IMR-90 (cell line): Measurements from ENCODE around the gene SCYGR3. TPM values are rescaled to one million over a fixed set of nuclear protein-coding genes. Genes with fewer than 3 reads are reported as not detected.
A peak's percentile ranks its signal among the peaks of the same experiment; 100 is the strongest.

Experiments used
- ATAC-seq: fragments of 200-7000 bp; cut with Tn5 transposase; 2 replicates; pipeline ENCODE4 v1.9.1; 2020; ENCODE audit warnings: low read depth, mild to moderate bottlenecking, moderate library complexity
- BruUV-seq: library from RNA; stranded (reverse); fragments of 400-500 nt; replicated peaks from 2 replicates; lab custom pipeline; 2021; lab: Mats Ljungman, UMichigan
- CTCF ChIA-PET: fragments of 300-600 bp; formaldehyde crosslinking; extraction: SDS; loops from one replicate; lab custom pipeline; 2021; ENCODE audit warnings: antibody characterized with exemption; lab: Yijun Ruan, JAX
- POLR2A ChIA-PET: fragments of 300-600 bp; sonication (Branson Sonifier 250); formaldehyde crosslinking; loops from one replicate; lab custom pipeline; 2022; ENCODE audit warnings: antibody characterized with exemption; ENCODE audit not compliant: unreplicated experiment; lab: Charles Lee
- DNase-seq: peaks from one replicate; pipeline ENCODE4 v3.0.0; 2013
- H2AFZ ChIP-seq: replicated peaks from 2 replicates; pipeline ENCODE3; 2013; ENCODE audit warnings: low read length, mild to moderate bottlenecking; ENCODE audit not compliant: poor library complexity
- H2AK5ac ChIP-seq: 2 replicates; pipeline ENCODE4 v1.6.1; 2013; ENCODE audit warnings: low read depth, low read length, inconsistent platforms
- H2AK9ac ChIP-seq: replicated peaks from 2 replicates; pipeline ENCODE3; 2013; ENCODE audit warnings: mild to moderate bottlenecking, low read depth, low read length, moderate library complexity; ENCODE audit not compliant: poor library complexity
- H2BK120ac ChIP-seq: 2 replicates; pipeline ENCODE4 v1.6.1; 2013; ENCODE audit warnings: low read depth, low read length, inconsistent platforms
- H2BK15ac ChIP-seq: 3 replicates; pipeline ENCODE4 v1.6.1; 2013; ENCODE audit warnings: low read depth, low read length, inconsistent platforms
- H2BK20ac ChIP-seq: 2 replicates; pipeline ENCODE4 v1.6.1; 2013; ENCODE audit warnings: low read depth, mild to moderate bottlenecking, inconsistent platforms, low read length, moderate library complexity
- H2BK5ac ChIP-seq: 2 replicates; pipeline ENCODE4 v1.6.1; 2013; ENCODE audit warnings: mild to moderate bottlenecking, low read depth, low read length, inconsistent platforms; ENCODE audit not compliant: poor library complexity, severe bottlenecking
- H3K14ac ChIP-seq: replicated peaks from 2 replicates; pipeline ENCODE4 v1.6.1; 2013; ENCODE audit warnings: low read depth, low read length, inconsistent platforms
- H3K18ac ChIP-seq: 2 replicates; pipeline ENCODE4 v1.6.1; 2013; ENCODE audit warnings: low read depth, low read length, control low read depth
- H3K23ac ChIP-seq: 2 replicates; pipeline ENCODE4 v1.6.1; 2013; ENCODE audit warnings: low read depth, low read length, inconsistent platforms
- H3K27ac ChIP-seq: 2 replicates; pipeline ENCODE4 v1.5.1; 2013; ENCODE audit warnings: mild to moderate bottlenecking, control low read depth, low read length; ENCODE audit not compliant: insufficient read depth
- H3K27me3 ChIP-seq: 2 replicates; pipeline ENCODE4 v1.6.1; 2013; ENCODE audit warnings: low read length; ENCODE audit not compliant: control insufficient read depth, insufficient read depth
- H3K36me3 ChIP-seq: 2 replicates; pipeline ENCODE4 v1.6.1; 2013; ENCODE audit warnings: low read length, mixed read lengths; ENCODE audit not compliant: control insufficient read depth, insufficient read depth
- H3K4ac ChIP-seq: 2 replicates; pipeline ENCODE4 v1.6.1; 2013; ENCODE audit warnings: low read depth, low read length, inconsistent platforms
- H3K4me1 ChIP-seq: 2 replicates; pipeline ENCODE4 v1.6.1; 2013; ENCODE audit warnings: low read length, mixed read lengths; ENCODE audit not compliant: control insufficient read depth, insufficient read depth
- H3K4me2 ChIP-seq: 2 replicates; pipeline ENCODE4 v1.6.1; 2013; ENCODE audit warnings: low read depth, mild to moderate bottlenecking, control low read depth, low read length, moderate library complexity
- H3K4me3 ChIP-seq: 2 replicates; pipeline ENCODE4 v1.5.1; 2013; ENCODE audit warnings: low read depth, mild to moderate bottlenecking, control low read depth, low read length, moderate library complexity; ENCODE audit not compliant: insufficient read depth
- H3K56ac ChIP-seq: 2 replicates; pipeline ENCODE4 v1.6.1; 2013; ENCODE audit warnings: low read length, inconsistent platforms; ENCODE audit not compliant: insufficient read depth; ENCODE audit errors: extremely low read depth
- H3K79me1 ChIP-seq, 2 experiments: 2 replicates each; pipeline ENCODE4 v1.6.1; 2013; ENCODE audit warnings: low read length in 2 of 2, inconsistent platforms in 1 of 2, low read depth in 1 of 2
- H3K9ac ChIP-seq: 2 replicates; pipeline ENCODE4 v1.6.1; 2013; ENCODE audit warnings: low read depth, low read length, control low read depth
- H3K9me1 ChIP-seq: 2 replicates; pipeline ENCODE4 v1.6.1; 2013; ENCODE audit warnings: low read length, inconsistent platforms; ENCODE audit not compliant: insufficient read depth
- H3K9me3 ChIP-seq: 2 replicates; pipeline ENCODE4 v1.6.1; 2013; ENCODE audit warnings: low read length; ENCODE audit not compliant: control insufficient read depth, insufficient read depth
- H4K20me1 ChIP-seq: 2 replicates; pipeline ENCODE4 v1.6.1; 2013; ENCODE audit warnings: low read length, inconsistent platforms; ENCODE audit not compliant: insufficient read depth
- H4K5ac ChIP-seq: 2 replicates; pipeline ENCODE4 v1.6.1; 2013; ENCODE audit warnings: mild to moderate bottlenecking, low read depth, low read length, control low read depth
- H4K8ac ChIP-seq, 2 experiments: 2 replicates each; pipeline ENCODE4 v1.6.1; 2013; ENCODE audit warnings: low read depth in 2 of 2, low read length in 2 of 2, control low read depth in 1 of 2, inconsistent platforms in 1 of 2
- H4K91ac ChIP-seq: 2 replicates; pipeline ENCODE4 v1.6.1; 2013; ENCODE audit warnings: low read depth, low read length, inconsistent platforms; ENCODE audit not compliant: insufficient read depth
- BHLHE40 ChIP-seq: fragments of 150-350 bp; IDR thresholded peaks from 2 replicates; pipeline ENCODE4 v1.6.1; 2016; ENCODE audit warnings: mild to moderate bottlenecking, low read depth, low read length
- CHD1 ChIP-seq: IDR thresholded peaks from 2 replicates; pipeline ENCODE4 v1.6.1; 2012; ENCODE audit warnings: low read depth, low read length, improper control_type of control experiment
- FOS ChIP-seq: fragments of 150-350 bp; IDR thresholded peaks from 2 replicates; pipeline ENCODE4 v1.6.1; 2016; ENCODE audit warnings: low read depth, low read length
- MXI1 ChIP-seq: IDR thresholded peaks from 2 replicates; pipeline ENCODE4 v1.6.1; 2012; ENCODE audit warnings: low read depth, mild to moderate bottlenecking, low read length, moderate library complexity, borderline replicate concordance
- POLR2A ChIP-seq: IDR thresholded peaks from 2 replicates; pipeline ENCODE4 v1.6.1; 2012; ENCODE audit warnings: mild to moderate bottlenecking, low read depth, low read length
- SMC3 ChIP-seq: fragments of 150-350 bp; IDR thresholded peaks from 2 replicates; pipeline ENCODE4 v1.6.1; 2016; ENCODE audit warnings: low read depth, mild to moderate bottlenecking, antibody characterized with exemption, low read length, moderate library complexity
- dilution Hi-C: fragments of 300-500 bp; cut with HindIII; formaldehyde crosslinking; loops from one replicate; pipeline ENCODE4 v1.14.3; 2018; ENCODE audit warnings: low sequenced_read_pairs; ENCODE audit not compliant: unreplicated experiment
- in situ Hi-C: fragments of 300-500 bp; cut with MboI; formaldehyde crosslinking; loops from 3 replicates; pipeline ENCODE4 v1.14.3; 2019; ENCODE audit warnings: low sequenced_read_pairs, inconsistent platforms, mixed read lengths
- intact Hi-C: fragments of 100-400 bp; cut with micrococcal nuclease; formaldehyde crosslinking; loops from 2 replicates; pipeline ENCODE4 v1.10.0; 2022
- polyA plus RNA-seq, 3 experiments: library from polyadenylated mRNA; depleted of rRNA; stranded (reverse); fragments of >200 nt; gene quantifications; 2 replicates each; pipeline ENCODE4 v1.2.3, GENCODE V29; 2012; ENCODE audit warnings: low replicate concordance in 1 of 3
- total RNA-seq: library from RNA; depleted of rRNA; stranded (reverse); fragments of >200 nt; gene quantifications from 2 replicates; pipeline ENCODE4 v1.2.3, GENCODE V29; 2012
- TF ChIP-seq, protein P1 (sequence below): fragments of 150-350 bp; IDR thresholded peaks from 2 replicates; pipeline ENCODE4 v1.6.1; 2017; ENCODE audit warnings: mild to moderate bottlenecking, antibody characterized with exemption, low read length, low read depth

Gene SCYGR3
- total and polyA plus RNA-seq, 2 of the 4 experiments (the other 2 are of a cell fraction), result not detected

DNA sequence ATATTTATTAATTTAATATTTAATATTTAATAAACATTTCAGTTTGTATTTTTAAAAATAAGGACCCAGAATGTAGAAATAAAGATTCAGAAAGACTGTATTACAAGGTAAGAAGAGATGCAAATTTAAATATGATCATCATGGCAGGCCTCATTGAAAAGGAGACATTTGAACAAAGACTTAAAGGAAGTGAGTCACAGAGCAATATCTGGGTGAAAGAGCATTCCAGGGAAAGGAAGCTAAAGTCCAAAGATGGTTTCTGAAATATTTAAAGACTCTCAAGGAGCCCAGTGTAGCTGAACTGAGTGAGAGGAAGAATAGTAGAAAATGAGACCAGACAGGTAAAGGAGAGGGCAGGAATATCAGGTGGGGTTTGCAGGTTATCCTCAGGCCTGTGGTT, 8.6 kb upstream of the SCYGR3 start:
- Histone ChIP-seq H2BK15ac (peak overlapping the region; percentile 94; the same call in 1 of the 3 replicates), H4K91ac (peak overlapping the region; percentile 50), H3K4me1 (peaks cover 1% of the 10 kb centered on the region; the same call in 1 of the 2 replicates), H2BK5ac (peak overlapping the region; percentile 95), H3K23ac (peak overlapping the region; percentile 68; the same call in 1 of the 2 replicates), H4K20me1 (no peaks in the 10 kb centered on the region), H3K4me2 (peak overlapping the region; percentile 81; the same call in 1 of the 2 replicates), H3K18ac (peak overlapping the region; percentile 90; the same call in 1 of the 2 replicates), H3K27me3 (no peaks in the 10 kb centered on the region), H3K4ac (peak overlapping the region; percentile 74), H2AK9ac (no peak overlapping the region), H2BK120ac (peak overlapping the region; percentile 89; the same call in 1 of the 2 replicates), H2BK20ac (peak overlapping the region; percentile 95), H3K79me1 (no peaks in the 10 kb centered on the region), H3K27ac (peak overlapping the region; percentile 61; the same call in 1 of the 2 replicates), H2AK5ac (no peak overlapping the region), H3K56ac (no peak overlapping the region; the same call in 1 of the 2 replicates), H3K14ac (peak overlapping the region; percentile 67; the same call in 1 of the 2 replicates), H3K4me3 (no peak overlapping the region), H3K9me3 (no peaks in the 10 kb centered on the region), H3K36me3 (no peaks in the 10 kb centered on the region), H4K5ac (peak overlapping the region; percentile 95; the same call in 1 of the 2 replicates), H3K9ac (no peak overlapping the region), H4K8ac (peak overlapping the region; percentile 69 to 80; a peak in 3 of 4 replicates), H3K9me1 (no peaks in the 10 kb centered on the region), H2AFZ (peak overlapping the region; percentile 79)
- ChIA-PET POLR2A (no interaction called here), CTCF (no interaction called here)
- ATAC-seq, result peak; percentile 90
- DNase-seq, result peak; percentile 75
- BruUV-seq, result no TSS peak
- dilution Hi-C loops (no loop called here), in situ Hi-C loops (no loop called here), intact Hi-C loops (no loop called here)
- no peak for TF ChIP-seq POLR2A
- TF ChIP-seq CHD1, result no peak
- no peak for TF ChIP-seq SMC3
- peak; percentile 32; the same call in 1 of the 2 replicates for TF ChIP-seq FOS
- TF ChIP-seq, protein P1, sequence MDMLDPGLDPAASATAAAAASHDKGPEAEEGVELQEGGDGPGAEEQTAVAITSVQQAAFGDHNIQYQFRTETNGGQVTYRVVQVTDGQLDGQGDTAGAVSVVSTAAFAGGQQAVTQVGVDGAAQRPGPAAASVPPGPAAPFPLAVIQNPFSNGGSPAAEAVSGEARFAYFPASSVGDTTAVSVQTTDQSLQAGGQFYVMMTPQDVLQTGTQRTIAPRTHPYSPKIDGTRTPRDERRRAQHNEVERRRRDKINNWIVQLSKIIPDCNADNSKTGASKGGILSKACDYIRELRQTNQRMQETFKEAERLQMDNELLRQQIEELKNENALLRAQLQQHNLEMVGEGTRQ, result no peak
- no peak for TF ChIP-seq BHLHE40
- TF ChIP-seq MXI1, result no peak
